Urothelium cell line (cell line): ENCODE results near the gene ADGRD1.

ENCODE experiments used
- DNase-seq: peaks from one replicate; pipeline ENCODE4 v3.0.0; 2011; ENCODE audit warnings: low spot score, mixed read lengths
- FAIRE-seq: peaks from 2 replicates; lab custom pipeline; 2011; peaks lifted over from hg19 to GRCh38; lab: Jason Lieb, UNC

The ADGRD1 gene

GRCh38 chr12:131038159-131038558 is 84.5 kb downstream of the ADGRD1 start:
- FAIRE-seq: no peak
- no peak for DNase-seq

- DNase-seq: no peak
- FAIRE-seq: no peak
Measured at GRCh38 chr12:131038961-131039950, 85.5 kb downstream of the ADGRD1 start.

GRCh38 chr12:131040491-131040890 is 86.8 kb downstream of the ADGRD1 start:
- DNase-seq (no peak), FAIRE-seq (no peak)

- FAIRE-seq: no peak
- no peak for DNase-seq
Measured at GRCh38 chr12:131041216-131041967, 87.7 kb downstream of the ADGRD1 start.

GRCh38 chr12:131041968-131042833 is 88.5 kb downstream of the ADGRD1 start:
- no peak for FAIRE-seq
- DNase-seq: no peak

GRCh38 chr12:131042834-131043245 is 89.1 kb downstream of the ADGRD1 start:
- DNase-seq: no peak
- FAIRE-seq: no peak

GRCh38 chr12:131043401-131043871 is 89.7 kb downstream of the ADGRD1 start:
- FAIRE-seq: no peak
- no peak for DNase-seq

- no peak for FAIRE-seq
- DNase-seq: no peak
Measured at GRCh38 chr12:131044136-131044535, 90.4 kb downstream of the ADGRD1 start.

GRCh38 chr12:131044760-131045381 is 91.2 kb downstream of the ADGRD1 start:
- peak; percentile 9 for FAIRE-seq

GRCh38 chr12:131045705-131046460 is 92.2 kb downstream of the ADGRD1 start:
- FAIRE-seq (peak; percentile 98), DNase-seq (peak; percentile 25)

More at GRCh38 chr12:131044760-131045381, 91.2 kb downstream of the ADGRD1 start:
- DNase-seq: peak; percentile 79

- DNase-seq: no peak
- peak; percentile 5 for FAIRE-seq
Measured at GRCh38 chr12:131046813-131047788, 93.4 kb downstream of the ADGRD1 start.

GRCh38 chr12:131047789-131048610 is 94.3 kb downstream of the ADGRD1 start:
- DNase-seq (no peak), FAIRE-seq (no peak)

GRCh38 chr12:131048611-131048990 is 94.9 kb downstream of the ADGRD1 start:
- DNase-seq (no peak), FAIRE-seq (no peak)

- FAIRE-seq: no peak
- DNase-seq: no peak
Measured at GRCh38 chr12:131049002-131049401, 95.3 kb downstream of the ADGRD1 start.

GRCh38 chr12:131049549-131050339 is 96.0 kb downstream of the ADGRD1 start:
- FAIRE-seq (no peak), DNase-seq (no peak)

- FAIRE-seq: no peak
- DNase-seq: no peak
Measured at GRCh38 chr12:131050463-131051154, 96.9 kb downstream of the ADGRD1 start.
